Right lobe of liver (tissue), 4 donors: Measurements from ENCODE around the gene BAMBI.

ENCODE experiments used
- CTCF ChIP-seq, 4 donors: fragments of 200-600 bp in 3 of 4; fragments of 450-650 bp in 1 of 4; IDR thresholded peaks; one replicate each; pipeline versions ENCODE4 v1.5.1 to v1.8.0; 2016 to 2022; ENCODE audit warnings: antibody characterized with exemption in 4 of 4, mild to moderate bottlenecking in 2 of 4
- POLR2A ChIP-seq: fragments of 450-650 bp; IDR thresholded peaks from one replicate; pipeline ENCODE4 v1.6.1; 2017; ENCODE audit warnings: antibody characterized with exemption, mild to moderate bottlenecking
- donor health status: DM: no; HTN: no; CAD: no.
- donor health status: DM: no; HTN: no; CAD: no.
- donor health status: DM: no; HTN: yes; CAD: no.

GRCh38 chr10:28684157-28684985 is 7.0 kb downstream of the BAMBI start:
- no peak for TF ChIP-seq CTCF (IDR thresholded peaks at IDR 0.05)
- no peak for TF ChIP-seq POLR2A
